IgD-negative memory B cell (primary cell): ENCODE measurements around the gene KCMF1. TPM values are rescaled to one million over a fixed set of nuclear protein-coding genes. Genes with fewer than 3 reads are reported as not detected.

Source experiments
- H3K27ac Mint-ChIP-seq, 3 donors: one replicate each; pipeline ENCODE4 v1.8.0; 2020 to 2022; ENCODE audit warnings: mild to moderate bottlenecking in 3 of 3, mixed read lengths in 3 of 3, moderate library complexity in 1 of 3
- H3K27me3 Mint-ChIP-seq: one replicate; pipeline ENCODE4 v1.8.0; 2021; ENCODE audit warnings: mixed read lengths
- H3K36me3 Mint-ChIP-seq: one replicate; pipeline ENCODE4 v1.8.0; 2020; ENCODE audit warnings: mild to moderate bottlenecking, mixed read lengths
- H3K4me1 Mint-ChIP-seq, 3 donors: one replicate each; pipeline ENCODE4 v1.8.0; 2020 to 2022; ENCODE audit warnings: mixed read lengths in 3 of 3, mild to moderate bottlenecking in 1 of 3
- H3K4me3 Mint-ChIP-seq, 4 donors: one replicate each; pipeline ENCODE4 v1.8.0; 2020 to 2022; ENCODE audit warnings: mild to moderate bottlenecking in 4 of 4, mixed read lengths in 4 of 4, moderate library complexity in 3 of 4
- H3K9me3 Mint-ChIP-seq, 3 donors: one replicate each; pipeline ENCODE4 v1.8.0; 2020 to 2021; ENCODE audit warnings: mixed read lengths in 3 of 3, mild to moderate bottlenecking in 1 of 3
- polyA plus RNA-seq: library from polyadenylated mRNA; unstranded; fragments of 300-500 nt; fragmentation: Illumina TruSeq; gene quantifications from one replicate; pipeline ENCODE4 v1.2.3, GENCODE V29; 2021

The KCMF1 gene
- polyA plus RNA-seq, 1 donor from 2014 or later = 17.6 TPM

GRCh38 chr2:85057226-85057962 lies 86.4 kb downstream of the KCMF1 start:
- peak overlapping the region in 2 of 3 donors; percentile 29 to 33 for H3K27ac Mint-ChIP-seq
- no peaks in the 10 kb centered on the region for H3K27me3 Mint-ChIP-seq
- peaks cover 5 to 10% (median 9%) of the 10 kb centered on the region in 3 donors for H3K4me1 Mint-ChIP-seq
- no peaks in the 10 kb centered on the region for H3K36me3 Mint-ChIP-seq
- no peaks in the 10 kb centered on the region for H3K9me3 Mint-ChIP-seq
- peak overlapping the region in 1 of 4 donors; percentile 45 for H3K4me3 Mint-ChIP-seq

- Mint-ChIP-seq H3K36me3 (no peaks in the 10 kb centered on the region), H3K4me3 (no peak overlapping the region), H3K9me3 (no peaks in the 10 kb centered on the region), H3K27ac (no peak overlapping the region), H3K4me1 (peaks cover 3 to 8% (median 5%) of the 10 kb centered on the region in 3 donors), H3K27me3 (peaks cover 12% of the 10 kb centered on the region)
Observed at GRCh38 chr2:85061896-85062295, 90.9 kb downstream of the KCMF1 start.

- H3K9me3 Mint-ChIP-seq = no peaks in the 10 kb centered on the region
- peaks cover 19% of the 10 kb centered on the region for H3K27me3 Mint-ChIP-seq
- peaks cover 7 to 11% (median 8%) of the 10 kb centered on the region in 3 donors for H3K4me1 Mint-ChIP-seq
- H3K4me3 Mint-ChIP-seq = no peak overlapping the region
- no peak overlapping the region for H3K27ac Mint-ChIP-seq
- no peaks in the 10 kb centered on the region for H3K36me3 Mint-ChIP-seq
Observed at GRCh38 chr2:85062565-85062964, 91.6 kb downstream of the KCMF1 start.

- H3K36me3 Mint-ChIP-seq = no peaks in the 10 kb centered on the region
- no peak overlapping the region for H3K4me3 Mint-ChIP-seq
- no peaks in the 10 kb centered on the region for H3K9me3 Mint-ChIP-seq
- H3K27ac Mint-ChIP-seq = no peak overlapping the region
- H3K27me3 Mint-ChIP-seq = peaks cover 20% of the 10 kb centered on the region
- peaks cover 5 to 10% (median 9%) of the 10 kb centered on the region in 3 donors for H3K4me1 Mint-ChIP-seq
Observed at GRCh38 chr2:85063981-85064599, 93.1 kb downstream of the KCMF1 start.

GRCh38 chr2:85064927-85065577 lies 94.1 kb downstream of the KCMF1 start:
- Mint-ChIP-seq H3K27me3 (peaks cover 20% of the 10 kb centered on the region), H3K27ac (no peak overlapping the region), H3K36me3 (no peaks in the 10 kb centered on the region), H3K4me1 (peaks cover 5 to 10% (median 9%) of the 10 kb centered on the region in 3 donors), H3K9me3 (no peaks in the 10 kb centered on the region), H3K4me3 (no peak overlapping the region)

- peaks cover 6 to 10% (median 7%) of the 10 kb centered on the region in 3 donors for H3K4me1 Mint-ChIP-seq
- no peak overlapping the region for H3K27ac Mint-ChIP-seq
- H3K4me3 Mint-ChIP-seq = no peak overlapping the region
- no peaks in the 10 kb centered on the region for H3K36me3 Mint-ChIP-seq
- H3K27me3 Mint-ChIP-seq = peaks cover 20% of the 10 kb centered on the region
- H3K9me3 Mint-ChIP-seq = no peaks in the 10 kb centered on the region
Observed at GRCh38 chr2:85066006-85066740, 95.2 kb downstream of the KCMF1 start.

- peaks cover 6 to 10% (median 8%) of the 10 kb centered on the region in 3 donors for H3K4me1 Mint-ChIP-seq
- peaks cover 20% of the 10 kb centered on the region for H3K27me3 Mint-ChIP-seq
- no peak overlapping the region for H3K4me3 Mint-ChIP-seq
- H3K36me3 Mint-ChIP-seq = no peaks in the 10 kb centered on the region
- H3K27ac Mint-ChIP-seq = peak overlapping the region in 1 of 3 donors; percentile 6
- no peaks in the 10 kb centered on the region for H3K9me3 Mint-ChIP-seq
Observed at GRCh38 chr2:85066874-85067351, 96.0 kb downstream of the KCMF1 start.

GRCh38 chr2:85071096-85071495 lies 100.1 kb downstream of the KCMF1 start:
- Mint-ChIP-seq H3K36me3 (peaks cover 1% of the 10 kb centered on the region), H3K4me1 (peaks cover 6 to 17% (median 15%) of the 10 kb centered on the region in 3 donors), H3K4me3 (no peak overlapping the region), H3K27me3 (peaks cover 11% of the 10 kb centered on the region), H3K9me3 (no peaks in the 10 kb centered on the region), H3K27ac (no peak overlapping the region)

GRCh38 chr2:85073033-85073432 lies 102.1 kb downstream of the KCMF1 start:
- H3K4me3 Mint-ChIP-seq = no peak overlapping the region
- H3K27ac Mint-ChIP-seq = no peak overlapping the region
- H3K4me1 Mint-ChIP-seq = peaks cover 10 to 19% (median 19%) of the 10 kb centered on the region in 3 donors
- H3K27me3 Mint-ChIP-seq = peaks cover 4% of the 10 kb centered on the region
- peaks cover 3% of the 10 kb centered on the region for H3K36me3 Mint-ChIP-seq
- H3K9me3 Mint-ChIP-seq = no peaks in the 10 kb centered on the region

GRCh38 chr2:85076618-85077274 lies 105.8 kb downstream of the KCMF1 start:
- Mint-ChIP-seq H3K4me3 (no peak overlapping the region), H3K36me3 (peaks cover 4% of the 10 kb centered on the region), H3K27me3 (peaks cover 10% of the 10 kb centered on the region), H3K27ac (peak overlapping the region in 1 of 3 donors; percentile 78), H3K4me1 (peaks cover 12 to 32% (median 22%) of the 10 kb centered on the region in 3 donors), H3K9me3 (peaks cover 0 to 3% (median under 1%) of the 10 kb centered on the region in 3 donors)

- peaks cover 4% of the 10 kb centered on the region for H3K36me3 Mint-ChIP-seq
Observed at GRCh38 chr2:85077859-85078419, 107.0 kb downstream of the KCMF1 start.

GRCh38 chr2:85078536-85078935 lies 107.6 kb downstream of the KCMF1 start:
- Mint-ChIP-seq H3K27ac (no peak overlapping the region), H3K27me3 (peaks cover 10% of the 10 kb centered on the region), H3K9me3 (peaks cover 2 to 16% (median 8%) of the 10 kb centered on the region in 3 donors)

More at GRCh38 chr2:85077859-85078419, 107.0 kb downstream of the KCMF1 start:
- H3K27ac Mint-ChIP-seq = no peak overlapping the region
- H3K4me1 Mint-ChIP-seq = peaks cover 12 to 35% (median 19%) of the 10 kb centered on the region in 3 donors
- H3K9me3 Mint-ChIP-seq = peaks cover 2 to 12% (median 8%) of the 10 kb centered on the region in 3 donors
- H3K4me3 Mint-ChIP-seq = peak overlapping the region in 1 of 4 donors; percentile 47
- peaks cover 10% of the 10 kb centered on the region for H3K27me3 Mint-ChIP-seq

GRCh38 chr2:85083092-85083491 lies 112.1 kb downstream of the KCMF1 start:
- Mint-ChIP-seq H3K27ac (no peak overlapping the region), H3K36me3 (peaks cover 3% of the 10 kb centered on the region)

More at GRCh38 chr2:85078536-85078935, 107.6 kb downstream of the KCMF1 start:
- H3K36me3 Mint-ChIP-seq = peaks cover 5% of the 10 kb centered on the region
- H3K4me1 Mint-ChIP-seq = peaks cover 12 to 31% (median 18%) of the 10 kb centered on the region in 3 donors
- no peak overlapping the region for H3K4me3 Mint-ChIP-seq

GRCh38 chr2:85085563-85085962 lies 114.6 kb downstream of the KCMF1 start:
- Mint-ChIP-seq H3K27me3 (peaks cover 21% of the 10 kb centered on the region), H3K36me3 (peaks cover 3% of the 10 kb centered on the region), H3K4me1 (peaks cover 3 to 21% (median 6%) of the 10 kb centered on the region in 3 donors), H3K27ac (no peak overlapping the region), H3K9me3 (peaks cover 2 to 17% (median 8%) of the 10 kb centered on the region in 3 donors), H3K4me3 (no peak overlapping the region)

More at GRCh38 chr2:85083092-85083491, 112.1 kb downstream of the KCMF1 start:
- peaks cover 3 to 18% (median 6%) of the 10 kb centered on the region in 3 donors for H3K4me1 Mint-ChIP-seq
- H3K9me3 Mint-ChIP-seq = peaks cover 2 to 17% (median 8%) of the 10 kb centered on the region in 3 donors
- H3K27me3 Mint-ChIP-seq = peaks cover 7% of the 10 kb centered on the region
- no peak overlapping the region for H3K4me3 Mint-ChIP-seq
